Esophagus squamous epithelium (tissue), 5 donors: Measurements from ENCODE around the gene CTNND2. TPM values are rescaled to one million over a fixed set of nuclear protein-coding genes. Genes with fewer than 3 reads are reported as not detected.

ENCODE experiments used
- DNase-seq: peaks from one replicate; lab custom pipeline; 2025; lab: John Stamatoyannopoulos, UW
- H3K27ac ChIP-seq, 4 donors: fragments of 200-600 bp; sonication (generic); one replicate each; pipeline ENCODE4 v1.5.1; 2016 to 2019; ENCODE audit warnings: mild to moderate bottlenecking in 1 of 4
- H3K27me3 ChIP-seq, 4 donors: fragments of 200-600 bp; sonication (generic); 1 replicate in 3 of 4; 2 replicates in 1 of 4; pipeline versions ENCODE4 v1.5.1 to v1.6.0; 2017 to 2021; ENCODE audit warnings: antibody characterized with exemption in 1 of 4
- H3K36me3 ChIP-seq, 3 donors: fragments of 200-600 bp; sonication (generic); one replicate each; pipeline ENCODE4 v1.5.1; 2016 to 2019
- H3K4me1 ChIP-seq, 3 donors: fragments of 200-600 bp; sonication (generic); one replicate each; pipeline ENCODE4 v1.5.1; 2017 to 2019
- H3K4me3 ChIP-seq, 4 donors: fragments of 200-600 bp; sonication (generic); 1 replicate in 3 of 4; 2 replicates in 1 of 4; pipeline ENCODE4 v1.5.1; 2016 to 2019; ENCODE audit warnings: mild to moderate bottlenecking in 2 of 4, moderate library complexity in 1 of 4
- H3K9me3 ChIP-seq, 3 donors: fragments of 200-600 bp; sonication (generic); one replicate each; pipeline ENCODE4 v1.5.1; 2016 to 2019
- POLR2A ChIP-seq, 4 donors: fragments of 450-650 bp; IDR thresholded peaks; one replicate each; pipeline ENCODE4 v1.6.1; 2017; ENCODE audit warnings: antibody characterized with exemption in 4 of 4, mild to moderate bottlenecking in 4 of 4, moderate library complexity in 3 of 4
- WGBS, 2 donors: methylation state at CpG; one replicate each; pipeline ENCODE4 v1.1.5; 2018; 5-methylcytosine and 5-hydroxymethylcytosine counted together
- intact Hi-C: fragments of 100-400 bp; cut with DNase I; formaldehyde crosslinking; loops from one replicate; pipeline ENCODE4 v1.15.0; 2022
- total RNA-seq, 4 donors: library from RNA; depleted of rRNA; stranded (reverse); fragments of >200 nt; gene quantifications; one replicate each; pipeline ENCODE4 v1.1.0, GENCODE V29; 2016
- TF ChIP-seq, protein P1 (sequence below), 6 experiments: fragments of 450-650 bp in 4 of 6; fragments of 200-600 bp in 2 of 6; sonication (generic) in 2 of 6; IDR thresholded peaks; one replicate each; pipeline ENCODE4 v1.5.1; 2016 to 2019; ENCODE audit warnings: antibody characterized with exemption in 6 of 6, mild to moderate bottlenecking in 4 of 6, moderate library complexity in 4 of 6
- donor health status: DM: yes; HTN: yes; CAD: no.

CTNND2 gene
- total RNA-seq, 4 donors from 2014 or later, result 0.38 to 0.50 TPM; not detected in 2

DNA sequence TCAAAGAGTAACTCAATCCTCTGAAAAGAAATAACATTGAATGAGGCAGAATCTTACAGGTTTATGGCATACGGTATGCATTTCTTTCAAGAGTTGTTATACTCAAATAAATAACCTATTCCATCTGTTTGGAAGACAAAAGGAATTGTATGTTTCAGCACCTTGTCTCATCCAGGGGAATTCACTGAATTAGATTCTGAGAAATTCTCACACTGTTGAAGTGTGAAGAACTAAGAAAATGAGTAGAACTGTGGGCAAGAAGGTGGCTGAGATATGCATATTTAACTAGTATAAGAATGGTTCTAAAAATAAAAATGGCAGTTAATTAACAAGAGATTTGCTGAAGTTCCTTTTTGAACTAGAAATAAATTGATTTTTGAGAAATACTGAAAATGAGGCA is 863.9 kb downstream of the CTNND2 start:
- TF ChIP-seq, protein P1, sequence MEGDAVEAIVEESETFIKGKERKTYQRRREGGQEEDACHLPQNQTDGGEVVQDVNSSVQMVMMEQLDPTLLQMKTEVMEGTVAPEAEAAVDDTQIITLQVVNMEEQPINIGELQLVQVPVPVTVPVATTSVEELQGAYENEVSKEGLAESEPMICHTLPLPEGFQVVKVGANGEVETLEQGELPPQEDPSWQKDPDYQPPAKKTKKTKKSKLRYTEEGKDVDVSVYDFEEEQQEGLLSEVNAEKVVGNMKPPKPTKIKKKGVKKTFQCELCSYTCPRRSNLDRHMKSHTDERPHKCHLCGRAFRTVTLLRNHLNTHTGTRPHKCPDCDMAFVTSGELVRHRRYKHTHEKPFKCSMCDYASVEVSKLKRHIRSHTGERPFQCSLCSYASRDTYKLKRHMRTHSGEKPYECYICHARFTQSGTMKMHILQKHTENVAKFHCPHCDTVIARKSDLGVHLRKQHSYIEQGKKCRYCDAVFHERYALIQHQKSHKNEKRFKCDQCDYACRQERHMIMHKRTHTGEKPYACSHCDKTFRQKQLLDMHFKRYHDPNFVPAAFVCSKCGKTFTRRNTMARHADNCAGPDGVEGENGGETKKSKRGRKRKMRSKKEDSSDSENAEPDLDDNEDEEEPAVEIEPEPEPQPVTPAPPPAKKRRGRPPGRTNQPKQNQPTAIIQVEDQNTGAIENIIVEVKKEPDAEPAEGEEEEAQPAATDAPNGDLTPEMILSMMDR (IDR thresholded peaks at IDR 0.05), result no peak
- TF ChIP-seq POLR2A (IDR thresholded peaks at IDR 0.05), result no peak
- WGBS, 2 donors, result 56 to 60% methylated on average over 1 of the region's 1 CpG
- DNase-seq, result no peak

DNA sequence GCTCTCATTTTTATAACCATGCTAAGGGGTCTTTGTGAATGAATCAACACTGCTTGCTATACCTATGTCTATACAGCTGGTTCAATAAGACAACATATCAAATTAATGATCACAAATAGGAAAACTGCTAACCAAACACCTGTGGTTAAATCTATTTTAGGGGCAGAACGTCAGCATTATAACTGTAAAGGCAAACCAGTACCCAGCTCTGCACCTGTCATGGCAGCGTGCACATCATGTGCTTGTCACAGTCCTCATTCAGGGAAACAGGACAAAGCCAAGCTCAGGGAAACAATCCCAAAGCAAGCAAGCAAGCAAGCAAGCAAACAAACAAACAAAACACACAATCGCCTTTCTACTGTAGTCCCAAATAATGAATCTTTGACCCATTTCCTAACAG is 865.5 kb downstream of the CTNND2 start:
- no peaks in the 10 kb centered on the region for H3K4me1 ChIP-seq
- H3K36me3 ChIP-seq, result no peaks in the 10 kb centered on the region
- no peak for TF ChIP-seq POLR2A (IDR thresholded peaks at IDR 0.05)
- TF ChIP-seq, protein P1 (IDR thresholded peaks at IDR 0.05), result no peak
- WGBS, 2 donors, result 40 to 59% methylated on average over 3 of the region's 3 CpGs
- H3K9me3 ChIP-seq, result no peaks in the 10 kb centered on the region
- intact Hi-C loops, result no loop called here
- H3K27ac ChIP-seq, result no peak overlapping the region
- DNase-seq, result no peak
- H3K27me3 ChIP-seq, result no peaks in the 10 kb centered on the region
- no peak overlapping the region for H3K4me3 ChIP-seq

More for the DNA sequence above, 863.9 kb downstream of the CTNND2 start:
- H3K9me3 ChIP-seq, result no peaks in the 10 kb centered on the region
- H3K4me1 ChIP-seq, result no peaks in the 10 kb centered on the region
- no peaks in the 10 kb centered on the region for H3K27me3 ChIP-seq
- H3K27ac ChIP-seq, result no peak overlapping the region
- intact Hi-C loops, result no loop called here
- no peaks in the 10 kb centered on the region for H3K36me3 ChIP-seq
- H3K4me3 ChIP-seq, result no peak overlapping the region

DNA sequence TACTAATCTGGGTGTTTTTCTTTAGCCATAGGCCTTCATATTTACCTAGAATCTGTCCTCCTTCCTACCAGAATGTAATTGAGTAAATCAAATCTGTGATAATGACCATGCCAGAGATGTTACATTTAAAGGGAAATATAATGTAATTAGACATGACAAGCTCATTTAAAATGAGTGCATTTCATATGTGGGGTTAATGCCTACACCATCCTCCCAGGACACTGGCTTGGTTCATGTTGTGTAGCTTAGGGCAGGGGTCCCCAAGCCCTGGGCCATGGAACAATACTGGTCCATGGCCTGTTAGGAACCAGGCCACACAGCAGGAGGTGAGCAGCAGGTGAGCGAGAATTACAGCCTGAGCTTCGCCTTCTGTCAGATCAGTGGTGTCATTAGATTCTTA is 866.3 kb downstream of the CTNND2 start:
- no peaks in the 10 kb centered on the region for H3K36me3 ChIP-seq
- H3K9me3 ChIP-seq, result no peaks in the 10 kb centered on the region
- H3K4me1 ChIP-seq, result no peaks in the 10 kb centered on the region
- DNase-seq, result no peak
- H3K4me3 ChIP-seq, result no peak overlapping the region
- no peak overlapping the region for H3K27ac ChIP-seq
- intact Hi-C loops, result no loop called here
- 81 to 84% methylated on average over 2 of the region's 2 CpGs for WGBS, 2 donors
- no peaks in the 10 kb centered on the region for H3K27me3 ChIP-seq
- TF ChIP-seq, protein P1 (IDR thresholded peaks at IDR 0.05), result no peak
- TF ChIP-seq POLR2A (IDR thresholded peaks at IDR 0.05), result no peak

DNA sequence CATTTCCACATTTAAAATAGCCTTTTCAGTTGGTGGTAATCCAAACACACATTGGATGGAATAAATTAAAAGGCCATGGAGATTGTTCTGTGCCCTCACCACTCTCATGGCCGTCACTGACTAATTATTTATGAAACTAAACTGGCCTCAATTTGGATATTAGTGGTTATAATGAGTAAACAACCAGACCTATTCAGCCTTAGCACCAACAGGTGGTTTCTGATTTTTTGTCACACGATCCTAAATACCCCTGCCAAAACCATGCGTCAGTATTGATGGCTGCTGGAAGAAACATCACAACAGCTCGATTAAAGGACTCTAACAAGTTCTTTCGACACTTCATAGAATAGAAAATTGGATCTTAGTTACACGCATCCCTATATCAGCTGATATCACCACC is 867.2 kb downstream of the CTNND2 start:
- Histone ChIP-seq H3K27ac (no peak overlapping the region), H3K9me3 (no peaks in the 10 kb centered on the region), H3K4me3 (no peak overlapping the region), H3K4me1 (no peaks in the 10 kb centered on the region), H3K27me3 (no peaks in the 10 kb centered on the region), H3K36me3 (no peaks in the 10 kb centered on the region)
- WGBS, 2 donors, result 70 to 78% methylated on average over 6 of the region's 6 CpGs
- TF ChIP-seq POLR2A (IDR thresholded peaks at IDR 0.05), result no peak
- TF ChIP-seq, protein P1 (IDR thresholded peaks at IDR 0.05), result no peak
- intact Hi-C loops, result no loop called here
- DNase-seq, result no peak

DNA sequence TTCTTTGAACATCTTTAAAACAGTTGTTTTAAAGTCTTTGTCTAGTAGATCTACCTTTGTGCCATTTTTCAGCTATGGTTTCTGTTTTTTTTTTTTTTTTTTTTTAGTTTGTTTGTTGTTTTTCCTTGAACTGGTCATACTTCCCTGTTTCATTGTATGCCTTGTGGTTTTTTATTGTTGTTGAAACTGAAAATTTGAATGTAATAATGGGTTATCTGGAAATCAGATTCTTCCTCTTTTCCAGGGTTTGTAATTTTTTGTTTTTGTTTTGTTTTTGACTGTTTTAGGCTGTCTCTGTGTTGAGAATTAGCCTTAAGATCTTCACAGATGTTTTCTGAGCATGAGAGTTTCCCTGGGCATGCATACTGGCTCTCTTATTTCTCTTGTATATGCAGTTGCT is 873.6 kb downstream of the CTNND2 start:
- Histone ChIP-seq H3K36me3 (no peaks in the 10 kb centered on the region), H3K4me1 (no peaks in the 10 kb centered on the region), H3K27me3 (no peaks in the 10 kb centered on the region), H3K27ac (no peak overlapping the region), H3K9me3 (peaks cover 0 to 7% (median 0%) of the 10 kb centered on the region in 3 donors), H3K4me3 (no peak overlapping the region)
- TF ChIP-seq, protein P1 (IDR thresholded peaks at IDR 0.05), result no peak
- TF ChIP-seq POLR2A (IDR thresholded peaks at IDR 0.05), result no peak
- no peak for DNase-seq
- intact Hi-C loops, result no loop called here
